H1 (cell line): ENCODE data around the gene VRK2. TPM values are rescaled to one million over a fixed set of nuclear protein-coding genes. Genes with fewer than 3 reads are reported as not detected.

ENCODE experiments used
- CTCF ChIA-PET: fragments of 300-600 bp; sonication (Branson Sonifier 250); formaldehyde crosslinking; loops from one replicate; lab custom pipeline; 2021; ENCODE audit not compliant: partially characterized antibody; lab: Charles Lee
- POLR2A ChIA-PET: fragments of 300-600 bp; sonication (Branson Sonifier 250); formaldehyde crosslinking; loops from one replicate; lab custom pipeline; 2021; ENCODE audit warnings: inconsistent platforms; ENCODE audit not compliant: partially characterized antibody; lab: Charles Lee
- DNase-seq, 2 experiments: peaks; one replicate each; pipeline versions ENCODE4 v3.0.0 to v3.0.0-alpha.2; 2010 to 2022; ENCODE audit warnings: low spot score in 2 of 2, low read depth in 1 of 2, mixed read lengths in 1 of 2
- FAIRE-seq: peaks from 2 replicates; lab custom pipeline; 2011; peaks lifted over from hg19 to GRCh38; lab: Jason Lieb, UNC
- H2AFZ ChIP-seq: 2 replicates; pipeline ENCODE4 v1.8.1; 2012; ENCODE audit warnings: low read length, inconsistent platforms
- H2AK5ac ChIP-seq: 2 replicates; pipeline ENCODE4 v1.6.1; 2013; ENCODE audit warnings: low read depth, low read length
- H2BK120ac ChIP-seq: replicated peaks from 2 replicates; pipeline ENCODE3; 2013; ENCODE audit warnings: low read depth, low read length, inconsistent platforms
- H2BK12ac ChIP-seq: 2 replicates; pipeline ENCODE4 v1.6.1; 2013; ENCODE audit warnings: low read depth, low read length
- H2BK15ac ChIP-seq: 2 replicates; pipeline ENCODE4 v1.6.1; 2013; ENCODE audit warnings: low read length
- H2BK20ac ChIP-seq: 2 replicates; pipeline ENCODE4 v1.6.1; 2013; ENCODE audit warnings: low read length
- H2BK5ac ChIP-seq: 2 replicates; pipeline ENCODE4 v1.6.1; 2013; ENCODE audit warnings: low read depth, low read length
- H3K14ac ChIP-seq: 2 replicates; pipeline ENCODE4 v1.6.1; 2013; ENCODE audit warnings: inconsistent platforms; ENCODE audit not compliant: insufficient read length
- H3K18ac ChIP-seq: 2 replicates; pipeline ENCODE4 v1.6.1; 2013; ENCODE audit warnings: low read length; ENCODE audit errors: extremely low read depth
- H3K23ac ChIP-seq: 2 replicates; pipeline ENCODE4 v1.6.1; 2013; ENCODE audit warnings: inconsistent platforms; ENCODE audit not compliant: insufficient read length
- H3K23me2 ChIP-seq: 2 replicates; pipeline ENCODE4 v1.6.1; 2013; ENCODE audit warnings: low read depth, low read length
- H3K27ac ChIP-seq: 2 replicates; pipeline ENCODE4 v1.6.1; 2011; ENCODE audit warnings: low read depth, low read length, inconsistent platforms
- H3K27me3 ChIP-seq, 4 experiments: replicated peaks in 1 of 4; 1 replicate in 1 of 4; 2 replicates in 3 of 4; pipeline versions ENCODE4 v1.6.1 to v1.8.1; 2011 to 2013; ENCODE audit warnings: low read length in 3 of 4, mild to moderate bottlenecking in 3 of 4, inconsistent platforms in 2 of 4, mixed read lengths in 2 of 4, moderate library complexity in 1 of 4; ENCODE audit not compliant: control insufficient read depth in 3 of 4, insufficient read depth in 3 of 4; ENCODE audit errors: extremely low read depth in 1 of 4
- H3K36me3 ChIP-seq, 4 experiments: 2 replicates each; pipeline versions ENCODE4 v1.6.1 to v1.8.1; 2011 to 2013; ENCODE audit warnings: mild to moderate bottlenecking in 4 of 4, low read length in 3 of 4, moderate library complexity in 2 of 4, control low read depth in 1 of 4, inconsistent platforms in 1 of 4; ENCODE audit not compliant: insufficient read depth in 4 of 4, control insufficient read depth in 2 of 4
- H3K4ac ChIP-seq: replicated peaks from 2 replicates; pipeline ENCODE3; 2013; ENCODE audit warnings: low read length, low read depth, mixed read lengths, inconsistent platforms; ENCODE audit not compliant: insufficient read length
- H3K4me1 ChIP-seq, 4 experiments: replicated peaks in 1 of 4; 1 replicate in 1 of 4; 2 replicates in 3 of 4; pipeline versions ENCODE4 v1.6.1 to v1.8.1; 2011 to 2013; ENCODE audit warnings: low read length in 3 of 4, inconsistent platforms in 2 of 4, mixed read lengths in 1 of 4; ENCODE audit not compliant: insufficient read depth in 4 of 4, control insufficient read depth in 3 of 4
- H3K4me2 ChIP-seq, 2 experiments: 2 replicates each; pipeline versions ENCODE4 v1.6.1 to v1.8.1; 2011 to 2013; ENCODE audit warnings: low read depth in 2 of 2, low read length in 2 of 2, control low read depth in 1 of 2, inconsistent platforms in 1 of 2, mild to moderate bottlenecking in 1 of 2; ENCODE audit not compliant: insufficient read depth in 1 of 2
- H3K4me3 ChIP-seq, 4 experiments: fragments of 200-600, 300-600 bp in 1 of 4; sonication (generic), shearing (Covaris generic), sonication (Bioruptor Twin) in 1 of 4; 2 replicates each; pipeline versions ENCODE4 v1.5.1 to v1.8.1; 2011 to 2016; ENCODE audit warnings: low read length in 4 of 4, low read depth in 3 of 4, control low read depth in 2 of 4, inconsistent platforms in 2 of 4, mild to moderate bottlenecking in 2 of 4, mixed read lengths in 1 of 4, moderate library complexity in 1 of 4; ENCODE audit not compliant: insufficient read depth in 2 of 4; ENCODE audit errors: extremely low read depth in 1 of 4
- H3K56ac ChIP-seq: replicated peaks from 2 replicates; pipeline ENCODE3; 2013; ENCODE audit warnings: low read depth, mild to moderate bottlenecking, mixed read lengths, low read length, inconsistent platforms; ENCODE audit not compliant: insufficient read length
- H3K79me1 ChIP-seq: 2 replicates; pipeline ENCODE4 v1.6.1; 2013; ENCODE audit warnings: low read depth, low read length, control low read depth
- H3K79me2 ChIP-seq, 2 experiments: 2 replicates each; pipeline versions ENCODE4 v1.6.1 to v1.8.1; 2012 to 2013; ENCODE audit warnings: low read length in 2 of 2, mild to moderate bottlenecking in 2 of 2, inconsistent platforms in 1 of 2; ENCODE audit not compliant: insufficient read depth in 2 of 2, control insufficient read depth in 1 of 2
- H3K9ac ChIP-seq, 4 experiments: replicated peaks in 1 of 4; 1 replicate in 1 of 4; 2 replicates in 3 of 4; pipeline versions ENCODE4 v1.6.1 to v1.8.1; 2011 to 2013; ENCODE audit warnings: low read depth in 3 of 4, low read length in 3 of 4, control low read depth in 2 of 4, mild to moderate bottlenecking in 2 of 4, moderate library complexity in 2 of 4, inconsistent platforms in 1 of 4; ENCODE audit errors: extremely low read depth in 1 of 4
- H3K9me3 ChIP-seq, 2 experiments: 2 replicates each; pipeline versions ENCODE4 v1.6.1 to v1.8.1; 2012 to 2013; ENCODE audit warnings: mild to moderate bottlenecking in 2 of 2, moderate library complexity in 2 of 2, control low read depth in 1 of 2, inconsistent platforms in 1 of 2, low read depth in 1 of 2, low read length in 1 of 2, mixed read lengths in 1 of 2; ENCODE audit not compliant: insufficient read depth in 2 of 2
- H4K20me1 ChIP-seq, 2 experiments: replicated peaks in 1 of 2; 2 replicates each; pipeline versions ENCODE3 to v1.8.1; 2011 to 2013; ENCODE audit warnings: inconsistent platforms in 2 of 2, low read length in 2 of 2, mild to moderate bottlenecking in 1 of 2; ENCODE audit not compliant: insufficient read depth in 2 of 2, control insufficient read depth in 1 of 2
- H4K5ac ChIP-seq: 2 replicates; pipeline ENCODE4 v1.6.1; 2013; ENCODE audit warnings: low read length, low read depth, mixed read lengths, inconsistent platforms; ENCODE audit not compliant: insufficient read length
- H4K8ac ChIP-seq: 2 replicates; pipeline ENCODE4 v1.8.0; 2013; ENCODE audit warnings: mild to moderate bottlenecking, moderate library complexity, low read length, inconsistent platforms; ENCODE audit not compliant: insufficient read depth; ENCODE audit errors: extremely low read depth
- H4K91ac ChIP-seq: replicated peaks from 2 replicates; pipeline ENCODE3; 2013; ENCODE audit warnings: low read length, mixed read lengths, inconsistent platforms; ENCODE audit not compliant: insufficient read length
- KDM4A ChIP-seq: IDR thresholded peaks from one replicate; pipeline ENCODE4 v1.7.1; 2012; ENCODE audit warnings: low read depth, mild to moderate bottlenecking, moderate library complexity, low read length, inconsistent platforms; ENCODE audit not compliant: severe bottlenecking
- WGBS, 2 experiments: shearing (Covaris generic) in 1 of 2; methylation state at CpG; one replicate each; pipeline versions ENCODE4 v1.1.6 to v1.1.7; 2013 to 2015; ENCODE audit warnings: low lambda C conversion rate in 2 of 2, mixed read lengths in 2 of 2, inconsistent platforms in 1 of 2, low coverage in 1 of 2, missing lambda C conversion rate in 1 of 2; ENCODE audit not compliant: insufficient replicate concordance in 2 of 2, insufficient coverage in 1 of 2, insufficient read length in 1 of 2; ENCODE audit errors: extremely low coverage in 1 of 2, missing lambda C conversion rate in 1 of 2; 5-methylcytosine and 5-hydroxymethylcytosine counted together
- polyA plus RNA-seq, 7 experiments: library from polyadenylated mRNA; depleted of rRNA in 3 of 7; stranded (reverse) in 5 of 7; unstranded in 2 of 7; fragments of >200 nt in 5 of 7; fragments of 200-250 nt in 2 of 7; gene quantifications; 1 replicate in 5 of 7; 2 replicates in 1 of 7; 4 replicates in 1 of 7; pipeline versions ENCODE4 v1.2.1 to v1.2.3, GENCODE V29; 2011 to 2013; ENCODE audit warnings: missing spikeins in 2 of 7, mixed read lengths in 2 of 7
- total RNA-seq: library from RNA; stranded (reverse); fragmentation: NEBNext Ultra II Directional; extraction: Animal tissue kit (Norgen Biotek cat#: 25700); gene quantifications from 2 replicates; pipeline ENCODE4 v1.2.1, GENCODE V29; 2021

Gene VRK2
- total and polyA plus RNA-seq, 2 of the 8 experiments (the other 6 are each of a cell fraction or from before 2014, with no cell fraction given): 7.6 to 27.8 TPM

GRCh38 chr2:58098254-58099095, 51.9 kb downstream of the VRK2 start:
- no peak overlapping the region for H2BK120ac ChIP-seq
- H3K56ac ChIP-seq: no peak overlapping the region
- H4K8ac ChIP-seq: no peak overlapping the region
- H3K4ac ChIP-seq: no peak overlapping the region
- no peaks in the 10 kb centered on the region for H3K79me2 ChIP-seq
- POLR2A ChIA-PET: no interaction called here
- H2BK20ac ChIP-seq: no peak overlapping the region
- TF ChIP-seq KDM4A: no peak
- TF ChIP-seq, all 59 proteins: peak for 0
- Histone ChIP-seq H3K27ac (no peak overlapping the region), H3K18ac (no peak overlapping the region), H2BK12ac (no peak overlapping the region), H4K91ac (no peak overlapping the region), H3K23me2 (no peaks in the 10 kb centered on the region), H3K4me2 (no peak overlapping the region), H3K36me3 (no peaks in the 10 kb centered on the region; a peak in 2 of 8 replicates), H2BK5ac (no peak overlapping the region), H3K9ac (no peak overlapping the region), H3K27me3 (no peaks in the 10 kb centered on the region), H3K79me1 (no peaks in the 10 kb centered on the region), H2AFZ (no peak overlapping the region), H3K14ac (no peak overlapping the region), H3K9me3 (no peaks in the 10 kb centered on the region; a peak in 1 of 4 replicates), H3K23ac (no peak overlapping the region), H4K20me1 (no peaks in the 10 kb centered on the region), H3K4me1 (no peaks in the 10 kb centered on the region), H2AK5ac (no peak overlapping the region), H4K5ac (no peak overlapping the region), H3K4me3 (no peak overlapping the region), H2BK15ac (no peak overlapping the region)
- WGBS, 2 experiments: 89% methylated on average over 4 of the region's 4 CpGs; no CpG with 5 or more reads in 1 of the 2 experiments
- CTCF ChIA-PET: no interaction called here
- FAIRE-seq (no peak), DNase-seq (no peak)
